ENCODE measurements around the gene AP5Z1.

- TF ChIP-seq, protein P1, sequence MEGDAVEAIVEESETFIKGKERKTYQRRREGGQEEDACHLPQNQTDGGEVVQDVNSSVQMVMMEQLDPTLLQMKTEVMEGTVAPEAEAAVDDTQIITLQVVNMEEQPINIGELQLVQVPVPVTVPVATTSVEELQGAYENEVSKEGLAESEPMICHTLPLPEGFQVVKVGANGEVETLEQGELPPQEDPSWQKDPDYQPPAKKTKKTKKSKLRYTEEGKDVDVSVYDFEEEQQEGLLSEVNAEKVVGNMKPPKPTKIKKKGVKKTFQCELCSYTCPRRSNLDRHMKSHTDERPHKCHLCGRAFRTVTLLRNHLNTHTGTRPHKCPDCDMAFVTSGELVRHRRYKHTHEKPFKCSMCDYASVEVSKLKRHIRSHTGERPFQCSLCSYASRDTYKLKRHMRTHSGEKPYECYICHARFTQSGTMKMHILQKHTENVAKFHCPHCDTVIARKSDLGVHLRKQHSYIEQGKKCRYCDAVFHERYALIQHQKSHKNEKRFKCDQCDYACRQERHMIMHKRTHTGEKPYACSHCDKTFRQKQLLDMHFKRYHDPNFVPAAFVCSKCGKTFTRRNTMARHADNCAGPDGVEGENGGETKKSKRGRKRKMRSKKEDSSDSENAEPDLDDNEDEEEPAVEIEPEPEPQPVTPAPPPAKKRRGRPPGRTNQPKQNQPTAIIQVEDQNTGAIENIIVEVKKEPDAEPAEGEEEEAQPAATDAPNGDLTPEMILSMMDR (conservative IDR thresholded peaks at IDR 0.05): no peak
- no peak for TF ChIP-seq ZFX (IDR thresholded peaks at IDR 0.05)
Measured at GRCh38 chr7:4820405-4820966, 45.1 kb downstream of the AP5Z1 start.

Measured in C4-2B (cell line).